T-helper 1 cell treated with Interleukin-12 subunit alpha and Interleukin-12 subunit beta and Interleukin-4 antibody, amounts not matched to agents 30 μg/mL and 1 μg/mL, for 36 hours (primary cell): ENCODE results near the gene PLEKHA3.

ENCODE experiments used
- H3K27ac Mint-ChIP-seq: one replicate; pipeline ENCODE4 v1.8.0; 2021; ENCODE audit warnings: mild to moderate bottlenecking, mixed read lengths
- H3K27me3 Mint-ChIP-seq: one replicate; pipeline ENCODE4 v1.8.0; 2021; ENCODE audit warnings: low read depth, mixed read lengths
- H3K36me3 Mint-ChIP-seq: one replicate; pipeline ENCODE4 v1.8.0; 2021; ENCODE audit warnings: low read depth, mixed read lengths
- H3K4me1 Mint-ChIP-seq: one replicate; pipeline ENCODE4 v1.8.0; 2021; ENCODE audit warnings: low read depth, mixed read lengths
- H3K4me3 Mint-ChIP-seq: one replicate; pipeline ENCODE4 v1.8.0; 2021; ENCODE audit warnings: mild to moderate bottlenecking, moderate library complexity, mixed read lengths
- H3K9me3 Mint-ChIP-seq: one replicate; pipeline ENCODE4 v1.8.0; 2021; ENCODE audit warnings: mixed read lengths

PLEKHA3 gene

GRCh38 chr2:178473373-178473772, 6.9 kb upstream of the PLEKHA3 start:
- no peaks in the 10 kb centered on the region for H3K9me3 Mint-ChIP-seq
- H3K27me3 Mint-ChIP-seq = no peaks in the 10 kb centered on the region
- no peak overlapping the region for H3K4me3 Mint-ChIP-seq
- peaks cover 2% of the 10 kb centered on the region for H3K36me3 Mint-ChIP-seq
- no peak overlapping the region for H3K27ac Mint-ChIP-seq
- peaks cover 6% of the 10 kb centered on the region for H3K4me1 Mint-ChIP-seq

GRCh38 chr2:178473931-178474330, 6.3 kb upstream of the PLEKHA3 start:
- Mint-ChIP-seq H3K4me3 (no peak overlapping the region), H3K27me3 (no peaks in the 10 kb centered on the region), H3K27ac (no peak overlapping the region), H3K9me3 (no peaks in the 10 kb centered on the region), H3K36me3 (peaks cover 5% of the 10 kb centered on the region), H3K4me1 (peaks cover 11% of the 10 kb centered on the region)

- Mint-ChIP-seq H3K4me1 (peaks cover 16% of the 10 kb centered on the region), H3K27me3 (no peaks in the 10 kb centered on the region), H3K4me3 (no peak overlapping the region), H3K27ac (no peak overlapping the region), H3K9me3 (no peaks in the 10 kb centered on the region), H3K36me3 (peaks cover 5% of the 10 kb centered on the region)
Measured at GRCh38 chr2:178474560-178474959, 5.7 kb upstream of the PLEKHA3 start.

GRCh38 chr2:178476477-178476876, 3.8 kb upstream of the PLEKHA3 start:
- Mint-ChIP-seq H3K27ac (no peak overlapping the region), H3K4me1 (peaks cover 26% of the 10 kb centered on the region), H3K9me3 (no peaks in the 10 kb centered on the region), H3K27me3 (no peaks in the 10 kb centered on the region), H3K36me3 (peaks cover 5% of the 10 kb centered on the region), H3K4me3 (no peak overlapping the region)

- peak overlapping the region; percentile 99 for H3K27ac Mint-ChIP-seq
- peak overlapping the region; percentile 42 for H3K4me3 Mint-ChIP-seq
- H3K9me3 Mint-ChIP-seq = no peaks in the 10 kb centered on the region
- H3K36me3 Mint-ChIP-seq = peaks cover 5% of the 10 kb centered on the region
- H3K27me3 Mint-ChIP-seq = no peaks in the 10 kb centered on the region
- peaks cover 36% of the 10 kb centered on the region for H3K4me1 Mint-ChIP-seq
Measured at GRCh38 chr2:178477443-178478129, 2.7 kb upstream of the PLEKHA3 start.

- Mint-ChIP-seq H3K4me1 (peaks cover 41% of the 10 kb centered on the region), H3K9me3 (no peaks in the 10 kb centered on the region)
Measured at GRCh38 chr2:178478130-178478438, 2.2 kb upstream of the PLEKHA3 start.

GRCh38 chr2:178478439-178479274, 1.6 kb upstream of the PLEKHA3 start, which contains the start of gene FKBP7:
TSS of gene FKBP7 (minus strand) at chr2:178478600. CDS start at chr2:178478499, 101 bp downstream.
- Mint-ChIP-seq H3K4me1 (peaks cover 41% of the 10 kb centered on the region), H3K36me3 (peaks cover 5% of the 10 kb centered on the region), H3K4me3 (peak within 1 kb of the TSS; percentile 97), H3K27me3 (no peaks in the 10 kb centered on the region), H3K27ac (peak within 1 kb of the TSS; percentile 99), H3K9me3 (no peaks in the 10 kb centered on the region)

More at GRCh38 chr2:178478130-178478438, 2.2 kb upstream of the PLEKHA3 start:
- peak overlapping the region; percentile 97 for H3K4me3 Mint-ChIP-seq
- H3K27ac Mint-ChIP-seq = peak overlapping the region; percentile 99
- peaks cover 5% of the 10 kb centered on the region for H3K36me3 Mint-ChIP-seq
- no peaks in the 10 kb centered on the region for H3K27me3 Mint-ChIP-seq

- peak overlapping the region; percentile 99 for H3K27ac Mint-ChIP-seq
- H3K9me3 Mint-ChIP-seq = no peaks in the 10 kb centered on the region
- H3K4me1 Mint-ChIP-seq = peaks cover 41% of the 10 kb centered on the region
- H3K4me3 Mint-ChIP-seq = peak overlapping the region; percentile 97
- H3K27me3 Mint-ChIP-seq = no peaks in the 10 kb centered on the region
- peaks cover 5% of the 10 kb centered on the region for H3K36me3 Mint-ChIP-seq
Measured at GRCh38 chr2:178479275-178479616, 1.0 kb upstream of the PLEKHA3 start.

- Mint-ChIP-seq H3K36me3 (peaks cover 5% of the 10 kb centered on the region), H3K27me3 (no peaks in the 10 kb centered on the region), H3K27ac (peak overlapping the region; percentile 99), H3K9me3 (no peaks in the 10 kb centered on the region), H3K4me1 (peaks cover 45% of the 10 kb centered on the region), H3K4me3 (peak overlapping the region; percentile 97)
Measured at GRCh38 chr2:178479758-178480226, 465 bp upstream of the PLEKHA3 start.

GRCh38 chr2:178482437-178482836, 2.2 kb downstream of the PLEKHA3 start:
- H3K9me3 Mint-ChIP-seq = no peaks in the 10 kb centered on the region

GRCh38 chr2:178484245-178485041, 4.2 kb downstream of the PLEKHA3 start:
- no peaks in the 10 kb centered on the region for H3K9me3 Mint-ChIP-seq
- H3K4me1 Mint-ChIP-seq = peaks cover 43% of the 10 kb centered on the region
- no peaks in the 10 kb centered on the region for H3K27me3 Mint-ChIP-seq
- H3K27ac Mint-ChIP-seq = no peak overlapping the region
- no peak overlapping the region for H3K4me3 Mint-ChIP-seq
- H3K36me3 Mint-ChIP-seq = peaks cover 23% of the 10 kb centered on the region

More at GRCh38 chr2:178482437-178482836, 2.2 kb downstream of the PLEKHA3 start:
- Mint-ChIP-seq H3K27ac (no peak overlapping the region), H3K4me3 (no peak overlapping the region), H3K36me3 (peaks cover 18% of the 10 kb centered on the region), H3K27me3 (no peaks in the 10 kb centered on the region), H3K4me1 (peaks cover 54% of the 10 kb centered on the region)

- Mint-ChIP-seq H3K9me3 (no peaks in the 10 kb centered on the region), H3K27me3 (no peaks in the 10 kb centered on the region), H3K4me3 (no peak overlapping the region), H3K4me1 (peaks cover 42% of the 10 kb centered on the region), H3K27ac (no peak overlapping the region), H3K36me3 (peaks cover 29% of the 10 kb centered on the region)
Measured at GRCh38 chr2:178485356-178485755, 5.1 kb downstream of the PLEKHA3 start.

GRCh38 chr2:178491612-178492011, 11.4 kb downstream of the PLEKHA3 start:
- H3K4me3 Mint-ChIP-seq = no peak overlapping the region
- no peak overlapping the region for H3K27ac Mint-ChIP-seq
- no peaks in the 10 kb centered on the region for H3K27me3 Mint-ChIP-seq
- peaks cover 11% of the 10 kb centered on the region for H3K4me1 Mint-ChIP-seq
- H3K9me3 Mint-ChIP-seq = no peaks in the 10 kb centered on the region
- H3K36me3 Mint-ChIP-seq = peaks cover 53% of the 10 kb centered on the region

GRCh38 chr2:178496049-178496448, 15.8 kb downstream of the PLEKHA3 start:
- H3K9me3 Mint-ChIP-seq = no peaks in the 10 kb centered on the region
- H3K4me1 Mint-ChIP-seq = peaks cover 3% of the 10 kb centered on the region
- no peak overlapping the region for H3K4me3 Mint-ChIP-seq
- H3K36me3 Mint-ChIP-seq = peaks cover 49% of the 10 kb centered on the region
- no peaks in the 10 kb centered on the region for H3K27me3 Mint-ChIP-seq
- H3K27ac Mint-ChIP-seq = no peak overlapping the region
